Measurements from ENCODE around the gene ATP9B.

ATP9B gene

GRCh38 chr18:79381811-79382311 lies 312.7 kb downstream of the ATP9B start:
- no peak for DNase-seq (ENCODE audit: low read depth)
- TF ChIP-seq CTCF (conservative IDR thresholded peaks at IDR 0.05; ENCODE audit: control insufficient read depth, insufficient read depth, low read depth, low read length), result no peak
- no peak overlapping the region for H3K4me3 ChIP-seq (ENCODE audit: control insufficient read depth, low read depth, low read length)

- H3K4me3 ChIP-seq (ENCODE audit: control insufficient read depth, low read depth, low read length), result no peak overlapping the region
- no peak for DNase-seq (ENCODE audit: low read depth)
- TF ChIP-seq CTCF (conservative IDR thresholded peaks at IDR 0.05; ENCODE audit: control insufficient read depth, insufficient read depth, low read depth, low read length), result no peak
Observed at GRCh38 chr18:79382681-79383387, 313.6 kb downstream of the ATP9B start.

- no peak for TF ChIP-seq CTCF (conservative IDR thresholded peaks at IDR 0.05; ENCODE audit: control insufficient read depth, insufficient read depth, low read depth, low read length)
- H3K4me3 ChIP-seq (ENCODE audit: control insufficient read depth, low read depth, low read length), result no peak overlapping the region
- no peak for DNase-seq (ENCODE audit: low read depth)
Observed at GRCh38 chr18:79383388-79384056, 314.3 kb downstream of the ATP9B start.

- TF ChIP-seq CTCF (conservative IDR thresholded peaks at IDR 0.05; ENCODE audit: control insufficient read depth, insufficient read depth, low read depth, low read length), result no peak
- DNase-seq (ENCODE audit: low read depth), result no peak
- H3K4me3 ChIP-seq (ENCODE audit: control insufficient read depth, low read depth, low read length), result no peak overlapping the region
Observed at GRCh38 chr18:79384151-79384807, 315.1 kb downstream of the ATP9B start.

- DNase-seq (ENCODE audit: low read depth), result no peak
- no peak overlapping the region for H3K4me3 ChIP-seq (ENCODE audit: control insufficient read depth, low read depth, low read length)
- no peak for TF ChIP-seq CTCF (conservative IDR thresholded peaks at IDR 0.05; ENCODE audit: control insufficient read depth, insufficient read depth, low read depth, low read length)
Observed at GRCh38 chr18:79384834-79385233, 315.6 kb downstream of the ATP9B start.

- DNase-seq (ENCODE audit: low read depth), result no peak
- TF ChIP-seq CTCF (conservative IDR thresholded peaks at IDR 0.05; ENCODE audit: control insufficient read depth, insufficient read depth, low read depth, low read length), result no peak
- no peak overlapping the region for H3K4me3 ChIP-seq (ENCODE audit: control insufficient read depth, low read depth, low read length)
Observed at GRCh38 chr18:79385326-79385707, 316.1 kb downstream of the ATP9B start.
